Loucy (cell line): ENCODE measurements around the gene PBXIP1.

ENCODE experiments used
- H2AFZ ChIP-seq: fragments of 200-600 bp; sonication (generic); 2 replicates; pipeline ENCODE4 v1.6.0; 2016; ENCODE audit warnings: antibody characterized with exemption, mild to moderate bottlenecking, low read length, moderate library complexity
- H3F3A ChIP-seq: fragments of 200-600 bp; 2 replicates; pipeline ENCODE4 v1.6.0; 2016; ENCODE audit warnings: antibody characterized with exemption, low read depth, mild to moderate bottlenecking
- H3K27me3 ChIP-seq: fragments of 200-600 bp; sonication (generic); 2 replicates; pipeline ENCODE4 v1.6.1; 2014; ENCODE audit warnings: low read length, mild to moderate bottlenecking; ENCODE audit not compliant: insufficient read depth, poor library complexity, severe bottlenecking
- H3K36me3 ChIP-seq: fragments of 200-600 bp; sonication (generic); 2 replicates; pipeline ENCODE4 v1.6.1; 2016; ENCODE audit warnings: low read length; ENCODE audit not compliant: insufficient read depth
- H3K4me1 ChIP-seq: fragments of 200-600 bp; sonication (generic); 2 replicates; pipeline ENCODE4 v1.5.1; 2014; ENCODE audit warnings: low read length, mild to moderate bottlenecking; ENCODE audit not compliant: insufficient read depth, poor library complexity, severe bottlenecking
- H3K4me2 ChIP-seq: fragments of 200-600 bp; sonication (generic); 2 replicates; pipeline ENCODE4 v1.6.0; 2014; ENCODE audit warnings: antibody characterized with exemption, low read length, low read depth, mild to moderate bottlenecking; ENCODE audit not compliant: poor library complexity, severe bottlenecking
- H3K4me3 ChIP-seq: fragments of 200-600 bp; sonication (generic); 2 replicates; pipeline ENCODE4 v1.5.1; 2014; ENCODE audit warnings: low read length, mild to moderate bottlenecking, mixed read lengths; ENCODE audit not compliant: poor library complexity, severe bottlenecking
- H3K79me2 ChIP-seq: fragments of 200-600 bp; sonication (generic); 2 replicates; pipeline ENCODE4 v1.6.1; 2014; ENCODE audit warnings: low read length; ENCODE audit not compliant: insufficient read depth
- H3K9ac ChIP-seq: fragments of 200-600 bp; sonication (generic); 2 replicates; pipeline ENCODE4 v1.6.0; 2014; ENCODE audit warnings: mild to moderate bottlenecking, low read depth, low read length, moderate library complexity; ENCODE audit not compliant: poor library complexity, severe bottlenecking
- H3K9me2 ChIP-seq: fragments of 200-600 bp; sonication (generic); replicated peaks from 2 replicates; pipeline ENCODE4 v1.6.1; 2016; ENCODE audit warnings: low read depth, low read length, mixed read lengths
- H3K9me3 ChIP-seq: fragments of 200-600 bp; sonication (generic); 2 replicates; pipeline ENCODE4 v1.6.1; 2014; ENCODE audit warnings: mild to moderate bottlenecking, antibody characterized with exemption, low read length, low read depth; ENCODE audit not compliant: insufficient read depth
- H4K20me1 ChIP-seq: fragments of 200-600 bp; sonication (generic); 2 replicates; pipeline ENCODE4 v1.6.0; 2014; ENCODE audit warnings: antibody characterized with exemption, low read length, mild to moderate bottlenecking; ENCODE audit not compliant: insufficient read depth, poor library complexity, severe bottlenecking
- CTCF ChIP-seq: fragments of 200-600 bp; sonication (generic); conservative IDR thresholded peaks from 2 replicates; pipeline ENCODE4 v1.5.1; 2014; ENCODE audit warnings: mild to moderate bottlenecking, antibody characterized with exemption, low read length
- EZH2phosphoT487 ChIP-seq: fragments of 200-600 bp; IDR thresholded peaks from 2 replicates; pipeline ENCODE4 v1.6.1; 2018; ENCODE audit warnings: antibody characterized with exemption, mild to moderate bottlenecking, moderate library complexity, borderline replicate concordance

PBXIP1 gene

GRCh38 chr1:154945160-154945961 is 10.5 kb downstream of the PBXIP1 start:
- Histone ChIP-seq H3K9ac (no peak overlapping the region), H3K9me3 (no peaks in the 10 kb centered on the region), H3K4me1 (peaks cover 60% of the 10 kb centered on the region), H3K36me3 (peaks cover 38% of the 10 kb centered on the region; the same call in 1 of the 2 replicates), H4K20me1 (no peaks in the 10 kb centered on the region), H3K79me2 (peaks cover 13% of the 10 kb centered on the region; the same call in 1 of the 2 replicates), H3K27me3 (no peaks in the 10 kb centered on the region), H2AFZ (no peak overlapping the region), H3F3A (no peaks in the 10 kb centered on the region), H3K9me2 (no peaks in the 10 kb centered on the region), H3K4me2 (no peak overlapping the region), H3K4me3 (no peak overlapping the region)
- TF ChIP-seq CTCF (no peak), EZH2phosphoT487 (no peak)

- H3K9me2 ChIP-seq, result no peaks in the 10 kb centered on the region
- H3K4me2 ChIP-seq, result peak overlapping the region; percentile 89
Observed at GRCh38 chr1:154944401-154945159, 11.3 kb downstream of the PBXIP1 start.

More at GRCh38 chr1:154944401-154945159, 11.3 kb downstream of the PBXIP1 start:
- H3F3A ChIP-seq, result no peaks in the 10 kb centered on the region
- no peak for TF ChIP-seq EZH2phosphoT487
- TF ChIP-seq CTCF, result no peak
- H3K36me3 ChIP-seq, result peaks cover 36% of the 10 kb centered on the region; the same call in 1 of the 2 replicates
- H3K9me3 ChIP-seq, result no peaks in the 10 kb centered on the region
- peaks cover 8% of the 10 kb centered on the region; the same call in 1 of the 2 replicates for H3K79me2 ChIP-seq
- H3K4me3 ChIP-seq, result no peak overlapping the region
- H3K9ac ChIP-seq, result peak overlapping the region; percentile 34
- no peaks in the 10 kb centered on the region for H4K20me1 ChIP-seq
- peaks cover 66% of the 10 kb centered on the region for H3K4me1 ChIP-seq
- H2AFZ ChIP-seq, result no peak overlapping the region
- H3K27me3 ChIP-seq, result no peaks in the 10 kb centered on the region
